ENCODE data around the gene NFATC2. TPM values are rescaled to one million over a fixed set of nuclear protein-coding genes. Genes with fewer than 3 reads are reported as not detected.

Gene NFATC2
- total RNA-seq, 1 experiment from 2014 or later, result 0.28 TPM

DNA sequence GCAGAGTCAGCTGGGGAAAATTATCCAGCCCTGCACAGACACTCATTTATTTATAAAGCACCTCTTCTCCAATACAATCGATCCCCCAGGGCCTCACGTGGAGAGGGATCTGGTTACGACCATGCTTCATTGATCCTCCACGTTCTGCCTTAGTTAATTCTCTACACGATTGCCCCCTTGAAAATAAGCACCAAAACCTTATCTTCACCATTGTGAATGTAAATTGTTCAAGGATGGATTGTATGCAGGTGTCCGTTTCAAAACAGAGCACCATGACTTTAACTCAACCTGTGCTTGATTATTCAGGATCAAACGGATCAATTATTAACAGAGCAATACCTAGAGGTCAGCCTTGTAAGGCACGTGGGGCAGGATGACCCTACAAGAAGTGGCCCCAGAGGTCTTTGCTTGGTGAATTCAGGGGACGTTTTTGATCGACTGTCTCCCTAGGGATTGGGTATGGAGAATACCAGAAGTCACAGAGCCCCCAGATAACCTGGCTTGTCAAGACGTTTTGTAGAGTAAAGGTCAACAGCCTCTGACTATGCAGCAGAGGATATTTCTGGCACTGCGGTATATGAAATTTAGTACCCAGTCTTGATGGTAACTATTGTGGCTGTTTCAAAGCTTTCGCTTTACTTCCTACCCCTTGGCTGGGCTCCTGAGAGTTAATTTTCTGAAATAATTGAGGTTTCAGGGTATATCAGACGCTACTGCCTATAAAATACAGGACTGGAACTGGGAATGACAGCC is 112.1 kb downstream of the NFATC2 start:
- no peak for DNase-seq (ENCODE audit: low spot score)

DNA sequence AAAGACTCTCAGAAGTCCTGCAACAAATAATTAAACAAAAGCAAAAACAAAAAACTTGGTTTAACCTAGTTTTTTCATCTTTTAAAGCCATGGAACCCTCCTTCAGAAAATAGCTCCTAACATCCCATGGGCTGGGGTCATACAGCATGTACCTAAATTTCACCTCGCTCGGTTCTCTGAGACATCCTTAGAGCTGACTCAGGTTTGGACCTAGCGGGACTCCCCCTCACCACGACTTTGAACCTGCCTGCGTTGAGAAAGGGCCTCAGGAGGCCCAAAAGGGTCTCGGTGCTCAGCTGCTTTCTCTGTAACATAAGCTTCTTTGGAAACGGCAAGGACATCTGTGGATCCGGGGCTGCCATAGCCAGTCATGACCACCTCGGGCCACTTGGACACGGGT is 112.8 kb downstream of the NFATC2 start:
- DNase-seq (ENCODE audit: low spot score), result no peak

- DNase-seq (ENCODE audit: low spot score), result no peak
Measured at GRCh38 chr20:51429144-51429482, 113.4 kb downstream of the NFATC2 start.

DNA sequence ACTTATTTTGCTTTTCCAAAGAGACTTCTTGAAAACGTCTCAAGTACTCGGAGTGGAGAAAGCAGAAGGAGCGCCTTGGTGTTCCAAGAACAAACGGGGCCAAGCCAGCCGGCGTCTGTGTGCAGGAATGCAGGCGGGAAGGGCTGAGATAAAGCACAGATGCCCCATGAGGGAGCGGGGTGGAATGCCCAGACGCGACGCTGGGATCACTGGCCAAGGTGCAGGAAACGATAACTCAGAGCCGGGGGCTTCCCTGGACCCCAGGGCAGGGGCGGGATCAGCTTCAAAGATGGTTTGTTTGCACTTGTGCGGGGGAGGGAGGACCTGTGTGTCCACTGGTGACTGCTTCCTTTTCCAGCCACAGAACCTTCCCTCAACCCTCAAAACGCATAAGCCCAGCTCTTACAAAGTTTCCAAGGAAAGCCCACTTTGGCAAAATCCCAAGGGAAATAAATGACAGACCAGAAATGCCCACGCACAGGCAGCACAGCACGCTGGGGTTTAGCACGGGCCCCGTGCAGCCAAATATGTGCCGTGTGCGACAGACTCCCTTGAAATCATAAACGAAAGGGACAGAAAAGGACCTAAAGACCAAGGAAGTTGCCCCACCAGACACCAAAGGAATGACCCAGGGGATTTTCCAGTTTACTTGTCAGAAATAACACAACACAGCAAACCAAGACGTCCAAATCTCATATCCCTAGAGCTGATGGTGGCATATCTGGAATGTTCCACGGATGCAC is 113.9 kb downstream of the NFATC2 start:
- DNase-seq (ENCODE audit: low spot score), result no peak

DNA sequence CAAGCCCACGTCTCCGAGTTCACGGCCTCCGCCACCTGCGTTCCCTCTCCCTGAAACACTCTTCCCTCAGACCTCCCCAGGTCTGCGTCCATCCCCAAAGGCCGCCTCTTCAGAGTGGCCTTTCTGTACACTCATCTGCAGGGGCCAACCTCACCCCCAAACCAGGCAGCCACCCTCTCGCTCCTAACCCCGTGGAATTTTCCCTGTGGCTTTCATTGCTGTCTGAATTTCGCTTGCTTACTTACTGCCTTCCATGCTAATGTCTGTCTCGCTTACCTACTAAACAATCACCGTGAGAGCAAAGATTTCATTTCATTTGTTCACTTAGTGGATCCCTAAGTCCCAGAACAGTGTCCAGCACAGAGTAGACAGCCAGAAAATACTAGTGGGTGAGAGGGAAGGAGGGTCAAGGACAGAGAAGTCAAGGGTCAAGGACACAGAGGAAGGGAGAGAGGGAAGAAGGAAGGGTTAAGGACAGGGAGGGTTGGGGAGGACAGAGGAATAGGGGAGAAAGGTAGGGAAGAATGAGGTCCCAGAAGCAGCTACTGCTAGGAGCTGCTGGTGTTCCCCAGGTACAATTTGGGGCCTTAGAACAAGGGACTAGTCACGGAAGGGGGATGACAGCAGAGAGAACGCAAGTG is 114.7 kb downstream of the NFATC2 start:
- no peak for DNase-seq (ENCODE audit: low spot score)

DNA sequence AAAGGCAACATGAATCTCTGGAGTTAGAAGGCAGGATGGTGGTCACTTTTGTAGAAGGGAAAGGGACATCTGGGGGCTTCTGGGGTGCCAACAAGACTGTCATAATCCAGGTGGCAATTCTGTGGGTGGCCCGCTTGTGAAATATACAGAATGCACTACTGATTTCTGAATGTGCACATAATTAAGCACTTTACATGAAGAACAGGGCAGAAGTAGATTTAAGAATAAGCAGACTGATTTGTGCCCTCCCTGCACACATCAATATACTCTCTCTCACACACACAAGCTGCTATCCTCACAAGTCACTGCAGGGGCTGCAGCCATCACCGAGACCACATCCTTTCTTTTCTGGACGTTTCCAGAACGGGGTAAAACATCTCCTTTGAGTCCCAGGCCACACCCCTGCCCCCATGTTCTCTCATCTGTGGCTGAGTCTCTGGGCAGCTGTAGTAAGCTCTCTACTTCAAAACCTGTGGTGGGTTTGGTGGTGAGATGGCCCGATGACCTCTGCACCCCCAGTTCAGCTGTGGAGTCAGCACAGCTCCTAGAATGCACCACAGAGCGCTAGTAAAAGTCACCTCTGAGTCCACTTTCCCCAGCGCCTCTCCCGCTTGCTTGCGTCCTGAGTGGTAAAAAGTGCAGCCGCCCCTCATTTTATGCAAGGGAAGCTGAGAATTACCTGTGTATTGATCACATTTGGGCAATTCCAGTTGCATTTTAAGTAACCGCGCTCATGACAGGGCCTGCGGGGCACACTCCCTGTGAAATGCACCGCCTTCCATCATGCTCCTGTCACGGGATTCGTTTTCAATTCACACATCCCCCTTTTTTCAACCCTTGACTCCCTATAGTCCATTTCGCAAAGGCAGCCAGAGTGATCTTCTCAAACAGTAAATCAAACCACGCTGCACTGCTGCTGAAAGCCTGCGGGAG is 115.5 kb downstream of the NFATC2 start:
- no peak for DNase-seq (ENCODE audit: low spot score)

DNA sequence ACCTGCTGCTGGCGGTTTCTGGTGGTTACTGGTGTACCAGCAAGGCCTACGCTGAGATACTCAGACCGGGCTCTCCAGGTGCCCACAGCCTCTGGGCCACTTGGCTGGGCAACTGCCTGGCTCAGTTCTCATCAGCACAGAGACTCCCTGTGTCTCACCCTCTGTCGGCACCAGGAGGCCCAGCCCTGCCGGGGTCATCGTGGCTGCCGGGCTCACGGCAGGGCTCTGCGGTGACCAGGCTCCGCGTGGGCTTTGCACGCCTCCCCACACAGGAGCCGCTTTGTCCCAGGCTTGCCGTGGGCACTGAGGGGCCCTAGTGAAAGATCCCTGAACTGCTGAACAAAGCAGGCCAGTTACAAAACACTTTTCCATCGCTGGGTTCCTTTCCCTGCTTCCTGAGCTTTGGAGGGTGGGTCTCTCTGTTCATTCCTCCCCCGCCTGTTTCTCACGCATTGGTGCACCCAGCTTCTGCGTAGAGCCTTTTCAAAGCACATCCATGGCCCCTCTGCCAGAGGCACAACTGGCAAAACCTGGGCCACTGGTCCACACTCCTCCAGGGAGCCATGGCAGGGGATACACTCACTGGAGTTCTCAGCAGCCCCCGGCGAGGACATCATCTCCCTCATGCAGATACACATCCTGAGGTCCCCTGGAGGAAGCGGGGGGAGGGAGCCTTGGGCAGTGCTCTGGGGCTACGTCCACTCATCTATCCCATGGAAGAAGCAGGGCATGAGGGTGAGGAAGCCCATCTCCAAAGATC is 117.0 kb downstream of the NFATC2 start:
- no peak for DNase-seq (ENCODE audit: low spot score)

DNA sequence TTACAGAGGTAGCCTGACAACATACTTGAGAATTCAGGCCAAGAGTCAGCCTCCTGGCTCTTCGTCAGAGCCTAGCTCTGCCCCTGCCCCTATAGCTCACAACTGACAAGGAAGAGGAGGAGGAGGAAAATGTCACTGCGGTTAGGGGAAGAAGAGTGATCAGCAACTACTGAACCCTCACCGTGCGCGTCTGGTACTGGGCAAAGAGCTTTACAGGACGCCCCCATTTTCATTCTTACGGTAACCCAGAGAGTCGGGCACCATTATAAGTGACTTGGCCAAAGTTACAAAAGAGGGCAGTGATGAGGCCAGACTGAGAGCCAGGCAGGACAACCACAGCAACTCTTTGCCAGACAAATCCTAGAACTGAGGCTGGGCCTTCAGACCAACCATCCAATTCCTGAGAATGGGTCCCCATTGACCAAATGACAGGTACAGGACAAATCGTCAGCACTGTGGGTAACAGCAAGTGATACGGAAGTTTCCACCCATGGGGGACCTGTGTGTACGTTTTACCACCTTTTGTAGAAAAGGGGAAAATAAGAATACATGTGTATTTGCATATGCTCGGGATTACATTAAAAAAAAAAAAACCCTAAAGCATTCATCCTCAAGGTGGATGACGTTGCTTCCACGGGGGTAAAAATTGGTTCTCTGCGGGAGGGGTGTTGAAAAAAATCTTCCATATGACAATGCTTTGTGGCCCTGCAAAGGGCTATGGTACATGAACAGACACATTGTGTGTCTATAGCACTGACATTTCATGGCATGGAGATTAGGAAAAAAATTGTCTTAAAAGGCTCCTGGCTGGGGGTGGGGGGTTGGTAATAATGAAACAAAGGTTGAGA is 118.0 kb downstream of the NFATC2 start:
- DNase-seq (ENCODE audit: low spot score), result no peak

GRCh38 chr20:51423810-51424209 is 118.7 kb downstream of the NFATC2 start:
- no peak for DNase-seq (ENCODE audit: low spot score)

- DNase-seq (ENCODE audit: low spot score), result no peak
Measured at GRCh38 chr20:51423290-51423667, 119.2 kb downstream of the NFATC2 start.

GRCh38 chr20:51422514-51423289 is 119.8 kb downstream of the NFATC2 start:
- DNase-seq (ENCODE audit: low spot score), result no peak

GRCh38 chr20:51420805-51421204 is 121.7 kb downstream of the NFATC2 start:
- DNase-seq (ENCODE audit: low spot score), result no peak

DNA sequence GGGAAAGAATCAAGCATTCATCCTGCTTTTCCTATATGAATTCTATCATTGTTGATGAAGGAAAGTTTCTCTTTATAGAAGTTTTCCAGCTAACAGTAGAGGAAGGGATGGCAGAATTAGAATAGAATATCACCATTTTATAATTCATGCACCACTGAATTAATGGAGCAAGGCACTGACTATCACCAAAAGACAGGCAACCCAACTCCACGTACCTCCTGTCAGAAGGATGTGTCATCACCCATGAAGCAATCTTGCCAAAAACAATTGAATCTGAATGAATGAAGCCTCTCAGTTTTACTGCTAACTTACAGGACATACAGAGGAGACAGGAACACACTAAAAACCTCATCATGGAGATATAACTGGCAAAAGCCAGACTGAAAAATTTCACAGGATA is 122.4 kb downstream of the NFATC2 start:
- DNase-seq (ENCODE audit: low spot score), result no peak

- no peak for DNase-seq (ENCODE audit: low spot score)
Measured at GRCh38 chr20:51419646-51420045, 122.9 kb downstream of the NFATC2 start.

- peak; percentile 27 for DNase-seq (ENCODE audit: low spot score)
Measured at GRCh38 chr20:51419231-51419630, 123.3 kb downstream of the NFATC2 start.

DNA sequence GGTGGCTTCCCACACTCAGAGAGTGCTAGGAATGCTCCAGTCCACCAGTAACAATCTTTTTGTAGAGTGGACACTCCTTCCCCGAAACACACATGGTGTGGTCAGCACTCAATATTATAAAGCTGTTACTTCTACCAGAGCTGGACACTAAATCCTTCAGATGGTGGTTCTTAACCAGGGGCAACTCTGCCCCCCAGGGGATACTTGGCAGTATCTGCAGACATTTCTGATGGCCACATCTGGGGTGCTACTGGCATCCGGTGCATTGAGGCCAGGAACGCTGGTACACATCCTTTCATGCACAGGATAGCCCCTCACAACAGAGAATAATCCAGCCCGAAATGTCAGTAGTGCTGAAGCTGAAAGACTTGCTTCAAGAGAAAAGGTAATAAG is 124.4 kb downstream of the NFATC2 start:
- DNase-seq (ENCODE audit: low spot score), result no peak

- DNase-seq (ENCODE audit: low spot score), result no peak
Measured at GRCh38 chr20:51417250-51418136, 125.0 kb downstream of the NFATC2 start.

- DNase-seq (ENCODE audit: low spot score), result no peak
Measured at GRCh38 chr20:51416532-51417249, 125.8 kb downstream of the NFATC2 start.

Measured in A172 (cell line).